GM23338 (cell line): Measurements from ENCODE around the gene MPPED1.

Source experiments
- CREB1 ChIP-seq: fragments of 250-450 bp; sonication (Bioruptor Pico); IDR thresholded peaks from 2 replicates; pipeline ENCODE4 v1.5.0; 2020; ENCODE audit warnings: low read depth, mild to moderate bottlenecking, moderate library complexity
- CTCF ChIP-seq, 2 experiments: fragments of 200-600 bp in 1 of 2; sonication (generic) in 1 of 2; conservative IDR thresholded peaks; 2 replicates each; pipeline versions ENCODE4 v1.5.1 to v1.6.1; 2016 to 2017; ENCODE audit warnings: antibody characterized with exemption in 2 of 2, low read depth in 2 of 2, mild to moderate bottlenecking in 2 of 2, moderate library complexity in 1 of 2
- EZH2 ChIP-seq: fragments of 200-600 bp; sonication (generic); IDR thresholded peaks from one replicate; pipeline ENCODE4 v1.8.0; 2017; ENCODE audit warnings: antibody characterized with exemption, mild to moderate bottlenecking, low read depth; ENCODE audit not compliant: unreplicated experiment
- EZH2phosphoT487 ChIP-seq: fragments of 200-600 bp; sonication (generic); IDR thresholded peaks from one replicate; pipeline ENCODE4 v1.8.1; 2018; ENCODE audit warnings: antibody characterized with exemption; ENCODE audit not compliant: unreplicated experiment
- NANOG ChIP-seq: IDR thresholded peaks from 2 replicates; pipeline ENCODE4 v1.6.1; 2016; ENCODE audit warnings: antibody characterized with exemption, borderline replicate concordance
- POLR2AphosphoS5 ChIP-seq: IDR thresholded peaks from 2 replicates; pipeline ENCODE4 v1.6.1; 2016; ENCODE audit warnings: antibody characterized with exemption, low read depth
- REST ChIP-seq: IDR thresholded peaks from one replicate; pipeline ENCODE4 v1.6.1; 2018; ENCODE audit warnings: antibody characterized with exemption; ENCODE audit not compliant: unreplicated experiment

- TF ChIP-seq CTCF (conservative IDR thresholded peaks at IDR 0.05; ENCODE audit: low read depth in 2 of 2), result no peak
- no peak for TF ChIP-seq CREB1
- TF ChIP-seq POLR2AphosphoS5, result no peak
- no peak for TF ChIP-seq NANOG
- TF ChIP-seq EZH2phosphoT487, result no peak
- no peak for TF ChIP-seq EZH2
- no peak for TF ChIP-seq REST
Observed at GRCh38 chr22:43491737-43492136, 79.9 kb downstream of the MPPED1 start.
